WTC11 (cell line): ENCODE measurements around the gene FAM217B. TPM values are rescaled to one million over a fixed set of nuclear protein-coding genes. Genes with fewer than 3 reads are reported as not detected.

ENCODE experiments used
- ATAC-seq: fragments of 200-7000 bp; cut with Tn5 transposase; 2 replicates; pipeline ENCODE4 v1.10.0; 2021; ENCODE audit warnings: mild to moderate bottlenecking, moderate library complexity
- CTCF ChIA-PET: fragments of 300-600 bp; sonication (Branson Sonifier 250); formaldehyde crosslinking; loops from one replicate; lab custom pipeline; 2021; ENCODE audit warnings: antibody characterized with exemption; lab: Charles Lee
- POLR2A ChIA-PET: fragments of 350-600 bp; sonication (Branson Sonifier 250); formaldehyde crosslinking; loops from one replicate; lab custom pipeline; 2021; ENCODE audit warnings: antibody characterized with exemption; lab: Charles Lee
- DNase-seq: peaks from one replicate; pipeline ENCODE4 v3.0.0; 2021; ENCODE audit warnings: low spot score
- H3K27ac Mint-ChIP-seq: 2 replicates; pipeline ENCODE4 v1.8.0; 2021; ENCODE audit warnings: mixed read lengths
- H3K27me3 Mint-ChIP-seq: 2 replicates; pipeline ENCODE4 v1.8.0; 2021; ENCODE audit warnings: low read depth, mild to moderate bottlenecking, moderate library complexity, mixed read lengths
- H3K36me3 Mint-ChIP-seq: 2 replicates; pipeline ENCODE4 v1.8.0; 2021; ENCODE audit warnings: mixed read lengths
- H3K4me1 Mint-ChIP-seq: 2 replicates; pipeline ENCODE4 v1.8.0; 2022; ENCODE audit warnings: mixed read lengths
- H3K4me3 Mint-ChIP-seq: 2 replicates; pipeline ENCODE4 v1.8.0; 2021; ENCODE audit warnings: mild to moderate bottlenecking, moderate library complexity, mixed read lengths
- H3K9me3 Mint-ChIP-seq: 2 replicates; pipeline ENCODE4 v1.8.0; 2021; ENCODE audit warnings: mixed read lengths
- AFF4 ChIP-seq: sonication (generic); formaldehyde crosslinking; IDR thresholded peaks from 2 replicates; pipeline ENCODE4 v1.8.1; 2023; ENCODE audit warnings: mild to moderate bottlenecking, missing genetic modification reagents, borderline replicate concordance
- CDX4 ChIP-seq: fragments of 250-450 bp; sonication (Bioruptor Pico); IDR thresholded peaks from 2 replicates; pipeline ENCODE4 v1.9.0; 2021; ENCODE audit warnings: moderate library complexity, mild to moderate bottlenecking, inconsistent platforms, borderline replicate concordance
- E2F1 ChIP-seq: sonication (generic); formaldehyde crosslinking; IDR thresholded peaks from 2 replicates; pipeline ENCODE4 v1.8.0; 2022; ENCODE audit warnings: mild to moderate bottlenecking, missing genetic modification reagents
- E2F5 ChIP-seq: sonication (generic); formaldehyde crosslinking; IDR thresholded peaks from 2 replicates; pipeline ENCODE4 v1.8.1; 2022; ENCODE audit warnings: mild to moderate bottlenecking, moderate library complexity, missing genetic modification reagents
- ETV6 ChIP-seq: sonication (generic); formaldehyde crosslinking; IDR thresholded peaks from 2 replicates; pipeline ENCODE4 v1.8.1; 2022; ENCODE audit warnings: mild to moderate bottlenecking, missing genetic modification reagents
- FOXK1 ChIP-seq: sonication (generic); formaldehyde crosslinking; IDR thresholded peaks from 2 replicates; pipeline ENCODE4 v1.8.0; 2022; ENCODE audit warnings: mild to moderate bottlenecking, moderate library complexity, missing genetic modification reagents
- GABPB1 ChIP-seq: sonication (generic); formaldehyde crosslinking; IDR thresholded peaks from 2 replicates; pipeline ENCODE4 v1.8.1; 2023; ENCODE audit warnings: mild to moderate bottlenecking, missing genetic modification reagents
- IRF2 ChIP-seq: sonication (generic); formaldehyde crosslinking; IDR thresholded peaks from 2 replicates; pipeline ENCODE4 v1.8.0; 2022; ENCODE audit warnings: low read depth, missing genetic modification reagents, borderline replicate concordance
- MLX ChIP-seq: sonication (generic); formaldehyde crosslinking; IDR thresholded peaks from 2 replicates; pipeline ENCODE4 v1.8.1; 2023; ENCODE audit warnings: mild to moderate bottlenecking, missing genetic modification reagents, moderate library complexity
- NFATC4 ChIP-seq: fragments of 250-450 bp; sonication (Bioruptor Pico); IDR thresholded peaks from 2 replicates; pipeline ENCODE4 v1.9.0; 2021; ENCODE audit warnings: mild to moderate bottlenecking
- OVOL2 ChIP-seq: fragments of 250-450 bp; sonication (Bioruptor Pico); IDR thresholded peaks from 2 replicates; pipeline ENCODE4 v1.9.0; 2021; ENCODE audit warnings: mild to moderate bottlenecking, borderline replicate concordance
- PRRX2 ChIP-seq: fragments of 250-450 bp; sonication (Bioruptor Pico); IDR thresholded peaks from 2 replicates; pipeline ENCODE4 v1.8.0; 2021; ENCODE audit warnings: mild to moderate bottlenecking
- TEAD4 ChIP-seq: sonication (generic); formaldehyde crosslinking; IDR thresholded peaks from 2 replicates; pipeline ENCODE4 v1.8.0; 2022; ENCODE audit warnings: mild to moderate bottlenecking, missing genetic modification reagents
- USF1 ChIP-seq: sonication (generic); formaldehyde crosslinking; IDR thresholded peaks from 2 replicates; pipeline ENCODE4 v1.8.0; 2022; ENCODE audit warnings: mild to moderate bottlenecking, missing genetic modification reagents
- ZBTB43 ChIP-seq: sonication (generic); formaldehyde crosslinking; IDR thresholded peaks from 2 replicates; pipeline ENCODE4 v1.8.1; 2023; ENCODE audit warnings: mild to moderate bottlenecking, missing genetic modification reagents
- ZNF138 ChIP-seq: sonication (generic); formaldehyde crosslinking; conservative IDR thresholded peaks from 2 replicates; pipeline ENCODE4 v1.8.1; 2022; ENCODE audit warnings: mild to moderate bottlenecking, moderate library complexity, missing genetic modification reagents
- ZNF425 ChIP-seq: fragments of 250-450 bp; sonication (Bioruptor Pico); conservative IDR thresholded peaks from 2 replicates; pipeline ENCODE4 v1.9.0; 2021; ENCODE audit warnings: mild to moderate bottlenecking
- total RNA-seq: library from RNA; stranded (reverse); gene quantifications from 3 replicates; pipeline ENCODE4 v1.2.3, GENCODE V29; 2021

Gene FAM217B
- total RNA-seq, 1 experiment from 2014 or later: 14.8 TPM

- no peak for TF ChIP-seq USF1 (CRISPR knock-in tag)
- TF ChIP-seq, all 79 proteins: peak for 0
Observed at GRCh38 chr20:59966428-59966827, 26.2 kb downstream of the FAM217B start (continued).

GRCh38 chr20:59971428-59971827 is 31.2 kb downstream of the FAM217B start:
- DNase-seq (no peak), ATAC-seq (no peak)
- Mint-ChIP-seq H3K27me3 (peaks cover 22% of the 10 kb centered on the region), H3K9me3 (peaks cover 4% of the 10 kb centered on the region; the same call in 1 of the 2 replicates), H3K4me3 (no peak overlapping the region), H3K27ac (no peak overlapping the region), H3K4me1 (no peaks in the 10 kb centered on the region)
- POLR2A ChIA-PET: no interaction called here
- TF ChIP-seq CDX4 (CRISPR knock-in tag) (no peak), MLX (no peak), AFF4 (CRISPR knock-in tag) (no peak), ETV6 (no peak), ZBTB43 (CRISPR knock-in tag) (no peak)
- TF ChIP-seq, all 79 proteins: peak for 0
- CTCF ChIA-PET: no interaction called here
- no peaks in the 10 kb centered on the region for H3K36me3 Mint-ChIP-seq

- Mint-ChIP-seq H3K4me1 (no peaks in the 10 kb centered on the region), H3K36me3 (no peaks in the 10 kb centered on the region), H3K4me3 (no peak overlapping the region), H3K9me3 (peaks cover 4% of the 10 kb centered on the region; the same call in 1 of the 2 replicates), H3K27ac (no peak overlapping the region), H3K27me3 (peaks cover 19% of the 10 kb centered on the region)
- DNase-seq: no peak
- no peak for ATAC-seq
- POLR2A ChIA-PET: no interaction called here
- CTCF ChIA-PET: no interaction called here
- no peak for TF ChIP-seq ZNF425 (CRISPR knock-in tag)
- TF ChIP-seq NFATC4 (CRISPR knock-in tag): no peak
- no peak for TF ChIP-seq PRRX2
- TF ChIP-seq IRF2: no peak
- TF ChIP-seq CDX4 (CRISPR knock-in tag): no peak
- no peak for TF ChIP-seq TEAD4 (CRISPR knock-in tag)
- TF ChIP-seq FOXK1: no peak
- TF ChIP-seq ZNF138 (CRISPR knock-in tag): no peak
- no peak for TF ChIP-seq GABPB1
- TF ChIP-seq E2F5 (CRISPR knock-in tag): no peak
- TF ChIP-seq OVOL2: no peak
- TF ChIP-seq E2F1: no peak
Observed at GRCh38 chr20:59972037-59972801, 32.0 kb downstream of the FAM217B start.
